ENCODE measurements around the gene FRAS1. TPM values are rescaled to one million over a fixed set of nuclear protein-coding genes. Genes with fewer than 3 reads are reported as not detected.

Gene FRAS1
- polyA plus RNA-seq, 2 of the 4 experiments (the other 2 are of a cell fraction) = 2.3 to 5.8 TPM

- WGBS (ENCODE audit: missing lambda C conversion rate) = 48% methylated on average over 2 of the region's 2 CpGs
- FAIRE-seq = no peak
- ChIA-PET CTCF (no interaction called here), POLR2A (no interaction called here)
- Histone ChIP-seq H3K4me1 (peaks cover 24% of the 10 kb centered on the region; the same call in 2 of the 3 replicates), H3K4me3 (no peak overlapping the region), H3K9me3 (no peaks in the 10 kb centered on the region), H3K4me2 (no peak overlapping the region), H3K27ac (no peak overlapping the region)
- no peak for DNase-seq (ENCODE audit: low read depth in 1 of 2, low spot score in 1 of 2)
- TF ChIP-seq TP53 (CRISPR knock-in tag; IDR thresholded peaks at IDR 0.05) (no peak), MYC (IDR thresholded peaks at IDR 0.05; ENCODE audit: borderline replicate concordance, low read length) (no peak), E2F6 (IDR thresholded peaks at IDR 0.05; ENCODE audit: borderline replicate concordance, low read depth) (no peak), FOXS1 (CRISPR knock-in tag; IDR thresholded peaks at IDR 0.05) (no peak), NPAS2 (CRISPR knock-in tag; IDR thresholded peaks at IDR 0.05; ENCODE audit: borderline replicate concordance) (no peak), RCOR1 (IDR thresholded peaks at IDR 0.05; ENCODE audit: low read depth, low read length) (no peak), HEYL (CRISPR knock-in tag; IDR thresholded peaks at IDR 0.05) (no peak), HMGXB4 (CRISPR knock-in tag; IDR thresholded peaks at IDR 0.05; ENCODE audit: borderline replicate concordance) (no peak), RNF2 (IDR thresholded peaks at IDR 0.05; ENCODE audit: borderline replicate concordance, low read depth) (no peak), PHF8 (IDR thresholded peaks at IDR 0.05; ENCODE audit: borderline replicate concordance, low read depth) (no peak), CHD4 (IDR thresholded peaks at IDR 0.05; ENCODE audit: borderline replicate concordance) (no peak), BHLHE40 (IDR thresholded peaks at IDR 0.05; ENCODE audit: low read depth, low read length) (no peak), ZFP36 (IDR thresholded peaks at IDR 0.05; ENCODE audit: borderline replicate concordance, partially characterized antibody) (no peak), HOXA7 (CRISPR knock-in tag; IDR thresholded peaks at IDR 0.05) (no peak)
- no peak for ATAC-seq
Measured at GRCh38 chr4:78437608-78438088, 380.5 kb downstream of the FRAS1 start.

- FAIRE-seq = no peak
- Histone ChIP-seq H3K4me1 (peaks cover 22% of the 10 kb centered on the region; the same call in 2 of the 3 replicates), H3K27ac (0 out of 6 replicates have a peak overlapping the region, but pooled peaks of 1 of the 2 experiments have one; percentile 37), H3K4me2 (peak overlapping the region; percentile 22; the same call in 1 of the 3 replicates), H3K4me3 (no peak overlapping the region), H3K9me3 (no peaks in the 10 kb centered on the region)
- TF ChIP-seq E2F6 (IDR thresholded peaks at IDR 0.05; ENCODE audit: borderline replicate concordance, low read depth) (no peak), FOSL2 (IDR thresholded peaks at IDR 0.05) (no peak), FOSL2 (CRISPR knock-in tag; IDR thresholded peaks at IDR 0.05) (peak; percentile 30; the same call in 1 of the 2 replicates)
- CTCF ChIA-PET = no interaction called here
- peak in 1 of 2 experiments; percentile 26 for DNase-seq (ENCODE audit: low read depth in 1 of 2, low spot score in 1 of 2)
- peak in 1 of 2 experiments; percentile 56; a peak in 2 of 6 replicates for ATAC-seq
- 7% methylated on average over 2 of the region's 2 CpGs for WGBS (ENCODE audit: missing lambda C conversion rate)
- POLR2A ChIA-PET = no interaction called here
Measured at GRCh38 chr4:78439328-78439727, 382.2 kb downstream of the FRAS1 start.

GRCh38 chr4:78441756-78442155 lies 384.6 kb downstream of the FRAS1 start:
- Histone ChIP-seq H3K9me3 (no peaks in the 10 kb centered on the region), H3K4me1 (peaks cover 22% of the 10 kb centered on the region; the same call in 2 of the 3 replicates), H3K4me3 (no peak overlapping the region), H3K27ac (no peak overlapping the region), H3K4me2 (no peak overlapping the region)
- TF ChIP-seq CTCF (IDR thresholded peaks at IDR 0.05) (no peak), ZC3H11A (IDR thresholded peaks at IDR 0.05) (no peak), CBX2 (IDR thresholded peaks at IDR 0.05; ENCODE audit: borderline replicate concordance, low read depth) (no peak), FOSL2 (IDR thresholded peaks at IDR 0.05) (no peak), FOSL2 (CRISPR knock-in tag; IDR thresholded peaks at IDR 0.05) (no peak), NFE2L2 (conservative IDR thresholded peaks at IDR 0.05; ENCODE audit: low read length) (no peak), RAD21 (conservative IDR thresholded peaks at IDR 0.05 in 1 of 2, IDR thresholded peaks at IDR 0.05 in 1 of 2) (no peak), KDM1A (IDR thresholded peaks at IDR 0.05; ENCODE audit: low read depth) (no peak), HES2 (IDR thresholded peaks at IDR 0.05) (no peak), HOXB13 (CRISPR knock-in tag; IDR thresholded peaks at IDR 0.05; ENCODE audit: low read depth) (no peak), FOXS1 (CRISPR knock-in tag; IDR thresholded peaks at IDR 0.05) (no peak)
- CTCF ChIA-PET = no interaction called here
- no peak for ATAC-seq
- DNase-seq (ENCODE audit: low read depth in 1 of 2, low spot score in 1 of 2) = no peak
- POLR2A ChIA-PET = no interaction called here
- FAIRE-seq = no peak
- WGBS (ENCODE audit: missing lambda C conversion rate) = 83% methylated on average over 2 of the region's 2 CpGs
